Lower leg skin (tissue), 3 donors: ENCODE measurements around the gene PPM1B.

Experiments
- CTCF ChIP-seq, 3 donors: fragments of 450-650 bp; IDR thresholded peaks; one replicate each; pipeline ENCODE4 v1.5.1; 2016; ENCODE audit warnings: antibody characterized with exemption in 3 of 3, mild to moderate bottlenecking in 3 of 3, moderate library complexity in 2 of 3
- POLR2A ChIP-seq, 2 donors: fragments of 450-650 bp; IDR thresholded peaks; one replicate each; pipeline ENCODE4 v1.6.1; 2016 to 2017; ENCODE audit warnings: antibody characterized with exemption in 2 of 2, mild to moderate bottlenecking in 1 of 2, moderate library complexity in 1 of 2

DNA sequence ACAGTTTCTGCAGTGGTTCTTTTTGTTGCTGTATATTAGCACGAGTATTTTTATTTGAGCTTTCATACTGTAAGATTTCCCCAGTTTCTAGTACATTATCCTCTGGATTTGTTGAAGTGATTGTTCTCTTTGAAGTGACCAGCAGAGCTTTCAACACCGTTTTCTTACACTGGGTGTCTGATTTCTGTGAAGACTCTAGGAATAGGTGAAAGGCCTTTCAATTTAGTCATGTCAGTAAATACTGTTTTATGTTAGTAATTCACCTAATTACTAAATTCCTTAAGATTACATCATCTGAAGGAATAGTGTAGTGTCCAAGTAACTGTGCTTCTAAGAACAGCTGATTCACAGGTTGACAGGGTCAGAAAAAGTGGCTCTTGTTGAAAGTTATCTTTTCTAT, 2.3 kb downstream of the PPM1B start:
- no peak for TF ChIP-seq POLR2A (IDR thresholded peaks at IDR 0.05)
- no peak for TF ChIP-seq CTCF (IDR thresholded peaks at IDR 0.05)
